Neural progenitor cell (in vitro differentiated cells): ENCODE measurements around the gene CPOX.

Experiments used
- EZH2 ChIP-seq: fragments of 200-600 bp; sonication (generic); IDR thresholded peaks from 2 replicates; pipeline ENCODE4 v1.6.1; 2017; ENCODE audit warnings: antibody characterized with exemption, mild to moderate bottlenecking, moderate library complexity
- TF ChIP-seq, protein P1 (sequence below): fragments of 200-600 bp; sonication (generic); IDR thresholded peaks from 2 replicates; pipeline ENCODE4 v1.5.1; 2017; ENCODE audit warnings: antibody characterized with exemption, mild to moderate bottlenecking

DNA sequence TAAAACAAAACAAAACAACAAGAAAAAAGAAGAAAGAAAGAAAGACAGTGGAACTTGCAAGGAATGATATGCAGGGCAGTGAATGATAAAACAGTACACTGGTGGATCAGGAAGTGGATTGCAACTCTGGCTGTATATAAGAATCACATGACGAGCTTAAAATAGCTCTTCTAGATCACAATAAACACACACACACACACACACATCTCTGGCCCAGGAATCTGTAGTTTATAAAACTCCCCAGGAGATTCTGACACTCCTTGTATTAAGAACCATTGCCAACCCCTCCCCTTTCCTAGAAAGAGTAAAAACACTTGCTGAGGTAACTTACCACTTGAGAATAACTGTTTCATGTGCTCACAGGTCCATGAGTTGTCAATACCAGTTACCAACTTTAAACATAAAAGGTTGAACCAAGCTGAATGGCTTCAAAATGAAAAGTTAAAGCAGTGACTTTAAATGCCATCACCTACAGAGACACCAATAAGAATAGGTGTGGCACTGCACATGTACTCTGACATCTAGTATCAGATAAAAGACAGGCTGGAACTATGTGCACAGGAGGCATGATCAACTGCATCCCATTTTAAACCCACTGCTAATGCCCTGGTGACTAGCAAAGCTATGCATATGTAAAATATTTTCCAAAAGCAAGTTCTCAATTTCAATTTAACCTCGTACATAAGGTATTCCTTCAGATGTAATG is 3.9 kb downstream of the CPOX start:
- TF ChIP-seq, protein P1, sequence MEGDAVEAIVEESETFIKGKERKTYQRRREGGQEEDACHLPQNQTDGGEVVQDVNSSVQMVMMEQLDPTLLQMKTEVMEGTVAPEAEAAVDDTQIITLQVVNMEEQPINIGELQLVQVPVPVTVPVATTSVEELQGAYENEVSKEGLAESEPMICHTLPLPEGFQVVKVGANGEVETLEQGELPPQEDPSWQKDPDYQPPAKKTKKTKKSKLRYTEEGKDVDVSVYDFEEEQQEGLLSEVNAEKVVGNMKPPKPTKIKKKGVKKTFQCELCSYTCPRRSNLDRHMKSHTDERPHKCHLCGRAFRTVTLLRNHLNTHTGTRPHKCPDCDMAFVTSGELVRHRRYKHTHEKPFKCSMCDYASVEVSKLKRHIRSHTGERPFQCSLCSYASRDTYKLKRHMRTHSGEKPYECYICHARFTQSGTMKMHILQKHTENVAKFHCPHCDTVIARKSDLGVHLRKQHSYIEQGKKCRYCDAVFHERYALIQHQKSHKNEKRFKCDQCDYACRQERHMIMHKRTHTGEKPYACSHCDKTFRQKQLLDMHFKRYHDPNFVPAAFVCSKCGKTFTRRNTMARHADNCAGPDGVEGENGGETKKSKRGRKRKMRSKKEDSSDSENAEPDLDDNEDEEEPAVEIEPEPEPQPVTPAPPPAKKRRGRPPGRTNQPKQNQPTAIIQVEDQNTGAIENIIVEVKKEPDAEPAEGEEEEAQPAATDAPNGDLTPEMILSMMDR = no peak
- no peak for TF ChIP-seq EZH2
